GM12878 (cell line): ENCODE results near the gene KLHL26. TPM values are rescaled to one million over a fixed set of nuclear protein-coding genes. Genes with fewer than 3 reads are reported as not detected.

Experiments used
- CBX3 ChIP-seq: fragments of 200-600 bp; sonication (generic); IDR thresholded peaks from 2 replicates; pipeline ENCODE4 v1.6.1; 2016; ENCODE audit warnings: low read depth, borderline replicate concordance
- CTCF ChIP-seq, 3 experiments: IDR thresholded peaks in 2 of 3; conservative IDR thresholded peaks in 1 of 3; 2 replicates each; pipeline ENCODE4 v1.5.1; 2011; ENCODE audit warnings: low read depth in 3 of 3, low read length in 3 of 3, mild to moderate bottlenecking in 3 of 3, control low read depth in 2 of 3, moderate library complexity in 2 of 3, inconsistent platforms in 1 of 3, mixed read lengths in 1 of 3; ENCODE audit not compliant: control insufficient read depth in 2 of 3, insufficient read depth in 1 of 3; ENCODE audit errors: extremely low read depth in 1 of 3
- JUNB ChIP-seq: IDR thresholded peaks from 2 replicates; pipeline ENCODE4 v1.6.1; 2016; ENCODE audit warnings: antibody characterized with exemption, mild to moderate bottlenecking
- MEF2A ChIP-seq: IDR thresholded peaks from 2 replicates; pipeline ENCODE4 v1.6.1; 2011; ENCODE audit warnings: low read depth, mild to moderate bottlenecking, low read length, moderate library complexity; ENCODE audit not compliant: insufficient read depth
- MTA2 ChIP-seq: fragments of 450-650 bp; IDR thresholded peaks from 2 replicates; pipeline ENCODE4 v1.6.1; 2016; ENCODE audit warnings: low read depth, mild to moderate bottlenecking, moderate library complexity
- PML ChIP-seq: IDR thresholded peaks from 2 replicates; pipeline ENCODE4 v1.6.1; 2012; ENCODE audit warnings: low read length, inconsistent platforms
- RFX5 ChIP-seq: IDR thresholded peaks from 2 replicates; pipeline ENCODE4 v1.6.1; 2011; ENCODE audit warnings: low read depth, low read length, improper control_type of control experiment
- SREBF2 ChIP-seq: IDR thresholded peaks from 2 replicates; pipeline ENCODE4 v1.6.1; 2012; ENCODE audit warnings: mild to moderate bottlenecking, low read length
- polyA plus RNA-seq, 11 experiments: library from polyadenylated mRNA; depleted of rRNA in 4 of 11; unstranded in 6 of 11; stranded (reverse) in 5 of 11; fragments of >200 nt; fragmentation: Nextera tagmentation in 4 of 11; fragmentation: Illumina TruSeq in 1 of 11; extraction: Ambion mirVana in 4 of 11; extraction: Trizol in 1 of 11; gene quantifications; 1 replicate in 1 of 11; 2 replicates in 10 of 11; pipeline versions ENCODE4 v1.2.1 to v1.2.3, GENCODE V29; 2011 to 2016; ENCODE audit warnings: inconsistent platforms in 2 of 11, missing spikeins in 2 of 11, low read depth in 1 of 11
- total RNA-seq, 4 experiments: library from RNA; depleted of rRNA in 3 of 4; stranded (reverse); fragments of >200 nt in 3 of 4; fragmentation: Illumina TruSeq in 1 of 4; extraction: Trizol in 1 of 4; gene quantifications; 2 replicates each; pipeline versions ENCODE4 v1.2.1 to v1.2.3, GENCODE V29; 2013 to 2021
- TF ChIP-seq, protein P1 (sequence below): fragments of 450-650 bp; IDR thresholded peaks from 2 replicates; pipeline ENCODE4 v1.6.1; 2017; ENCODE audit warnings: mild to moderate bottlenecking, moderate library complexity
- TF ChIP-seq, protein P2 (sequence below): IDR thresholded peaks from 2 replicates; pipeline ENCODE4 v1.6.1; 2012; ENCODE audit warnings: mild to moderate bottlenecking, low read depth, low read length
- TF ChIP-seq, protein P3 (sequence below): fragments of 450-650 bp; IDR thresholded peaks from 2 replicates; pipeline ENCODE4 v1.6.1; 2018; ENCODE audit warnings: mild to moderate bottlenecking, low read depth, moderate library complexity; ENCODE audit not compliant: partially characterized antibody

The KLHL26 gene
- total and polyA plus RNA-seq, 10 of the 15 experiments (the other 5 are each of a cell fraction or from before 2014, with no cell fraction given), result 0.18 to 14.6 (median 2.9) TPM

GRCh38 chr19:18660939-18661670 lies 24.3 kb downstream of the KLHL26 start (continued):
- TF ChIP-seq, protein P1, sequence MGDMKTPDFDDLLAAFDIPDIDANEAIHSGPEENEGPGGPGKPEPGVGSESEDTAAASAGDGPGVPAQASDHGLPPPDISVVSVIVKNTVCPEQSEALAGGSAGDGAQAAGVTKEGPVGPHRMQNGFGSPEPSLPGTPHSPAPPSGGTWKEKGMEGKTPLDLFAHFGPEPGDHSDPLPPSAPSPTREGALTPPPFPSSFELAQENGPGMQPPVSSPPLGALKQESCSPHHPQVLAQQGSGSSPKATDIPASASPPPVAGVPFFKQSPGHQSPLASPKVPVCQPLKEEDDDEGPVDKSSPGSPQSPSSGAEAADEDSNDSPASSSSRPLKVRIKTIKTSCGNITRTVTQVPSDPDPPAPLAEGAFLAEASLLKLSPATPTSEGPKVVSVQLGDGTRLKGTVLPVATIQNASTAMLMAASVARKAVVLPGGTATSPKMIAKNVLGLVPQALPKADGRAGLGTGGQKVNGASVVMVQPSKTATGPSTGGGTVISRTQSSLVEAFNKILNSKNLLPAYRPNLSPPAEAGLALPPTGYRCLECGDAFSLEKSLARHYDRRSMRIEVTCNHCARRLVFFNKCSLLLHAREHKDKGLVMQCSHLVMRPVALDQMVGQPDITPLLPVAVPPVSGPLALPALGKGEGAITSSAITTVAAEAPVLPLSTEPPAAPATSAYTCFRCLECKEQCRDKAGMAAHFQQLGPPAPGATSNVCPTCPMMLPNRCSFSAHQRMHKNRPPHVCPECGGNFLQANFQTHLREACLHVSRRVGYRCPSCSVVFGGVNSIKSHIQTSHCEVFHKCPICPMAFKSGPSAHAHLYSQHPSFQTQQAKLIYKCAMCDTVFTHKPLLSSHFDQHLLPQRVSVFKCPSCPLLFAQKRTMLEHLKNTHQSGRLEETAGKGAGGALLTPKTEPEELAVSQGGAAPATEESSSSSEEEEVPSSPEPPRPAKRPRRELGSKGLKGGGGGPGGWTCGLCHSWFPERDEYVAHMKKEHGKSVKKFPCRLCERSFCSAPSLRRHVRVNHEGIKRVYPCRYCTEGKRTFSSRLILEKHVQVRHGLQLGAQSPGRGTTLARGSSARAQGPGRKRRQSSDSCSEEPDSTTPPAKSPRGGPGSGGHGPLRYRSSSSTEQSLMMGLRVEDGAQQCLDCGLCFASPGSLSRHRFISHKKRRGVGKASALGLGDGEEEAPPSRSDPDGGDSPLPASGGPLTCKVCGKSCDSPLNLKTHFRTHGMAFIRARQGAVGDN, result no peak
- TF ChIP-seq CTCF (IDR thresholded peaks at IDR 0.05 in 2 of 3, conservative IDR thresholded peaks at IDR 0.05 in 1 of 3; ENCODE audit: control insufficient read depth in 2 of 3, extremely low read depth in 1 of 3, insufficient read depth in 1 of 3, low read depth in 3 of 3, low read length in 3 of 3) (no peak), PML (no peak), SREBF2 (no peak), RFX5 (no peak), MTA2 (no peak), JUNB (no peak), MEF2A (no peak), CBX3 (no peak)
- TF ChIP-seq, protein P2, sequence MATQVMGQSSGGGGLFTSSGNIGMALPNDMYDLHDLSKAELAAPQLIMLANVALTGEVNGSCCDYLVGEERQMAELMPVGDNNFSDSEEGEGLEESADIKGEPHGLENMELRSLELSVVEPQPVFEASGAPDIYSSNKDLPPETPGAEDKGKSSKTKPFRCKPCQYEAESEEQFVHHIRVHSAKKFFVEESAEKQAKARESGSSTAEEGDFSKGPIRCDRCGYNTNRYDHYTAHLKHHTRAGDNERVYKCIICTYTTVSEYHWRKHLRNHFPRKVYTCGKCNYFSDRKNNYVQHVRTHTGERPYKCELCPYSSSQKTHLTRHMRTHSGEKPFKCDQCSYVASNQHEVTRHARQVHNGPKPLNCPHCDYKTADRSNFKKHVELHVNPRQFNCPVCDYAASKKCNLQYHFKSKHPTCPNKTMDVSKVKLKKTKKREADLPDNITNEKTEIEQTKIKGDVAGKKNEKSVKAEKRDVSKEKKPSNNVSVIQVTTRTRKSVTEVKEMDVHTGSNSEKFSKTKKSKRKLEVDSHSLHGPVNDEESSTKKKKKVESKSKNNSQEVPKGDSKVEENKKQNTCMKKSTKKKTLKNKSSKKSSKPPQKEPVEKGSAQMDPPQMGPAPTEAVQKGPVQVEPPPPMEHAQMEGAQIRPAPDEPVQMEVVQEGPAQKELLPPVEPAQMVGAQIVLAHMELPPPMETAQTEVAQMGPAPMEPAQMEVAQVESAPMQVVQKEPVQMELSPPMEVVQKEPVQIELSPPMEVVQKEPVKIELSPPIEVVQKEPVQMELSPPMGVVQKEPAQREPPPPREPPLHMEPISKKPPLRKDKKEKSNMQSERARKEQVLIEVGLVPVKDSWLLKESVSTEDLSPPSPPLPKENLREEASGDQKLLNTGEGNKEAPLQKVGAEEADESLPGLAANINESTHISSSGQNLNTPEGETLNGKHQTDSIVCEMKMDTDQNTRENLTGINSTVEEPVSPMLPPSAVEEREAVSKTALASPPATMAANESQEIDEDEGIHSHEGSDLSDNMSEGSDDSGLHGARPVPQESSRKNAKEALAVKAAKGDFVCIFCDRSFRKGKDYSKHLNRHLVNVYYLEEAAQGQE, result no peak
- TF ChIP-seq, protein P3, sequence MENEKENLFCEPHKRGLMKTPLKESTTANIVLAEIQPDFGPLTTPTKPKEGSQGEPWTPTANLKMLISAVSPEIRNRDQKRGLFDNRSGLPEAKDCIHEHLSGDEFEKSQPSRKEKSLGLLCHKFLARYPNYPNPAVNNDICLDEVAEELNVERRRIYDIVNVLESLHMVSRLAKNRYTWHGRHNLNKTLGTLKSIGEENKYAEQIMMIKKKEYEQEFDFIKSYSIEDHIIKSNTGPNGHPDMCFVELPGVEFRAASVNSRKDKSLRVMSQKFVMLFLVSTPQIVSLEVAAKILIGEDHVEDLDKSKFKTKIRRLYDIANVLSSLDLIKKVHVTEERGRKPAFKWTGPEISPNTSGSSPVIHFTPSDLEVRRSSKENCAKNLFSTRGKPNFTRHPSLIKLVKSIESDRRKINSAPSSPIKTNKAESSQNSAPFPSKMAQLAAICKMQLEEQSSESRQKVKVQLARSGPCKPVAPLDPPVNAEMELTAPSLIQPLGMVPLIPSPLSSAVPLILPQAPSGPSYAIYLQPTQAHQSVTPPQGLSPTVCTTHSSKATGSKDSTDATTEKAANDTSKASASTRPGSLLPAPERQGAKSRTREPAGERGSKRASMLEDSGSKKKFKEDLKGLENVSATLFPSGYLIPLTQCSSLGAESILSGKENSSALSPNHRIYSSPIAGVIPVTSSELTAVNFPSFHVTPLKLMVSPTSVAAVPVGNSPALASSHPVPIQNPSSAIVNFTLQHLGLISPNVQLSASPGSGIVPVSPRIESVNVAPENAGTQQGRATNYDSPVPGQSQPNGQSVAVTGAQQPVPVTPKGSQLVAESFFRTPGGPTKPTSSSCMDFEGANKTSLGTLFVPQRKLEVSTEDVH, result no peak
- TF ChIP-seq, all 136 proteins: peak for 0
